HFFc6 (cell line): ENCODE data around the gene TRPC5OS. TPM values are rescaled to one million over a fixed set of nuclear protein-coding genes. Genes with fewer than 3 reads are reported as not detected.

Experiments
- DNase-seq: peaks from one replicate; pipeline ENCODE4 v3.0.0-alpha.2; 2018
- H3K27ac Mint-ChIP-seq: 2 replicates; pipeline ENCODE4 v1.8.0; 2020; ENCODE audit warnings: mild to moderate bottlenecking, mixed read lengths
- H3K27me3 Mint-ChIP-seq: 2 replicates; pipeline ENCODE4 v1.8.0; 2021; ENCODE audit warnings: mild to moderate bottlenecking, moderate library complexity, mixed read lengths; ENCODE audit not compliant: insufficient read depth
- H3K36me3 Mint-ChIP-seq: 2 replicates; pipeline ENCODE4 v1.8.0; 2021; ENCODE audit warnings: low read depth, mixed read lengths
- H3K4me1 Mint-ChIP-seq: 2 replicates; pipeline ENCODE4 v1.8.0; 2020; ENCODE audit warnings: low read depth, mixed read lengths
- H3K4me3 Mint-ChIP-seq: 2 replicates; pipeline ENCODE4 v1.8.0; 2020; ENCODE audit warnings: mild to moderate bottlenecking, moderate library complexity, mixed read lengths
- H3K9me3 Mint-ChIP-seq: 2 replicates; pipeline ENCODE4 v1.8.0; 2020; ENCODE audit warnings: mild to moderate bottlenecking, mixed read lengths
- total RNA-seq, 6 experiments: library from RNA; stranded (reverse); fragmentation: NEBNext Ultra II Directional; extraction: Animal tissue kit (Norgen Biotek cat#: 25700); gene quantifications; 2 replicates in 1 of 6; 3 replicates in 5 of 6; pipeline ENCODE4 v1.2.3, GENCODE V29; 2021
- TF ChIP-seq, protein P1 (sequence below): fragments of 200-600 bp; sonication (generic); IDR thresholded peaks from 2 replicates; pipeline ENCODE4 v1.5.0; 2021; ENCODE audit warnings: antibody characterized with exemption, mild to moderate bottlenecking

Gene TRPC5OS
- total RNA-seq, 6 experiments from 2014 or later, result not detected

DNA sequence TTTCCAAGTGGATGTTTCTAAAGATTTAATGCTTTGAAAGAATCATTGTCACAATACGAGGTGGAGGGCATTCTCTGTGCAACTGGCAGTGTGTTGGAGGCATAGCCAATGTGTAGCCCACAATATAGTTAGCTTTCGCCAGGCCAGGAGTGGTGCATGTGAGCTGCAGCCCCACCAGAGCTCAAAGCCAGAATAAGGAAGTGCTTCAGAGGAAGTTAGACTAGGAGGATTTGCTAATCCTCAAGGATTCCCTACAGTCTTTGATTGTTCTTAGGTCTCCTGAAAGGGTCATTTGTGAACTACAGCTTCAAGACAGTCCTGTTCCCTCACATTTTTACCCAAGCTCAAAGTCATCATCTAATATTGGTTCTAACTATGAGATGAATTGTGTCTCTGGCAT, 16.4 kb downstream of the TRPC5OS start:
- H3K4me3 Mint-ChIP-seq, result no peak overlapping the region
- TF ChIP-seq, protein P1, sequence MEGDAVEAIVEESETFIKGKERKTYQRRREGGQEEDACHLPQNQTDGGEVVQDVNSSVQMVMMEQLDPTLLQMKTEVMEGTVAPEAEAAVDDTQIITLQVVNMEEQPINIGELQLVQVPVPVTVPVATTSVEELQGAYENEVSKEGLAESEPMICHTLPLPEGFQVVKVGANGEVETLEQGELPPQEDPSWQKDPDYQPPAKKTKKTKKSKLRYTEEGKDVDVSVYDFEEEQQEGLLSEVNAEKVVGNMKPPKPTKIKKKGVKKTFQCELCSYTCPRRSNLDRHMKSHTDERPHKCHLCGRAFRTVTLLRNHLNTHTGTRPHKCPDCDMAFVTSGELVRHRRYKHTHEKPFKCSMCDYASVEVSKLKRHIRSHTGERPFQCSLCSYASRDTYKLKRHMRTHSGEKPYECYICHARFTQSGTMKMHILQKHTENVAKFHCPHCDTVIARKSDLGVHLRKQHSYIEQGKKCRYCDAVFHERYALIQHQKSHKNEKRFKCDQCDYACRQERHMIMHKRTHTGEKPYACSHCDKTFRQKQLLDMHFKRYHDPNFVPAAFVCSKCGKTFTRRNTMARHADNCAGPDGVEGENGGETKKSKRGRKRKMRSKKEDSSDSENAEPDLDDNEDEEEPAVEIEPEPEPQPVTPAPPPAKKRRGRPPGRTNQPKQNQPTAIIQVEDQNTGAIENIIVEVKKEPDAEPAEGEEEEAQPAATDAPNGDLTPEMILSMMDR, result no peak
- no peaks in the 10 kb centered on the region for H3K27me3 Mint-ChIP-seq
- H3K27ac Mint-ChIP-seq, result no peak overlapping the region
- H3K9me3 Mint-ChIP-seq, result peaks cover 11% of the 10 kb centered on the region
- no peaks in the 10 kb centered on the region for H3K36me3 Mint-ChIP-seq
- no peaks in the 10 kb centered on the region for H3K4me1 Mint-ChIP-seq
- DNase-seq, result no peak

DNA sequence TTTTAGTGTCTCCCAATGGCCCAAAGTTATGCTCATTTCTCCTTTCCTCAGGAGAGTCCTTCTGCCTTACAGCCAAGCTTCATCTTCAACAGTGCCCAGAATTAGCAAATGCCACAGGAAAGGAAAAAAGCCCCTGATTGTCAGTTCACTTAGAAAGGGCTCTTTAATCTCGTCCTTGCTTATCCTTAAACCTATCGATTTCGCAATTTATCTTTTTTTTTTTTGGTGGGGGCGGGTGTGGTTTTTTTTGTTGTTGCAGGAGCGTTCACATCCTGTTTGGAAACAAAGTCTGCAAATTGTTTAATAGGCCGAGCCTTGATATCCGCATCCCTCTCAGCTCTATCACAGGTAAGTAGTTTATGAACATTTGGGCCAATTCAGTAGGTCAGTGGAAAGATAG, 20.2 kb downstream of the TRPC5OS start:
- H3K27ac Mint-ChIP-seq, result no peak overlapping the region
- H3K9me3 Mint-ChIP-seq, result peaks cover 4% of the 10 kb centered on the region; the same call in 1 of the 2 replicates
- TF ChIP-seq, protein P1, result no peak
- DNase-seq, result no peak
- H3K4me1 Mint-ChIP-seq, result no peaks in the 10 kb centered on the region
- no peaks in the 10 kb centered on the region for H3K36me3 Mint-ChIP-seq
- H3K27me3 Mint-ChIP-seq, result no peaks in the 10 kb centered on the region
- no peak overlapping the region for H3K4me3 Mint-ChIP-seq

DNA sequence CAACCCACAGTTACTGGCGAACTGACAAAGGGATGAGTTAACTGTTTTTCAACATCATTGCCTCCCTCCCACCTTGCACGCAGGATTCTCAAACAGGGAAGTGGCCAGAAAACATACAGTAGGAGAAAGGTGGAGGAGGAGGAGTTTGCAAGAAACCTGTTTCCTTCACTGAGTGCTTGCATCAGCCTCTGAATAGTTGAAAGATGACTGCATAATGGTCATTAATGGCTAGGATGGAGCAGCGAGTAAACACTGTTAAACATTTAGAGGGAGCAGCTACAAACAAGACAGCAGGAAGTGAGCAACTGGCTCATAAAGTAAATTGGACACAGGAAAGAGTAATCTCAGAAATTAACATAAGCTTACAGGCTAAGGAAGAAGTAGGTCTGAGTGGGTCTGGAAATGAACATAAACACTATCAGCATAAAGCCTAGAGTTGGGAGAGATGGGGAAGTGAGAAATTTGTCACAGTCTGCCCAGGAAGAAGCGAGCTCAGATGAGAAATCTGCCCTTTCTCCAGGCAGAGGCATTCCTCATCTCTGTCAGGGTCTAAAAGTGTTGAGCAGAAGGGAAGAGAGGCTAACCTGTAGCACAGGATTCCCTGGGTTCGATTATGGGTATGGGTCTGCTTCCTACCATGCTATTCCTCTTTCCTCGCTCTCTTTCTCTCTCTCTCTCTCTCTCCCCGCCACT, 38.6 kb downstream of the TRPC5OS start:
- no peak overlapping the region for H3K4me3 Mint-ChIP-seq
- TF ChIP-seq, protein P1, result no peak
- no peak for DNase-seq
- H3K4me1 Mint-ChIP-seq, result no peaks in the 10 kb centered on the region
- H3K27ac Mint-ChIP-seq, result no peak overlapping the region
- peaks cover 20% of the 10 kb centered on the region for H3K9me3 Mint-ChIP-seq
- peaks cover 4% of the 10 kb centered on the region; the same call in 1 of the 2 replicates for H3K36me3 Mint-ChIP-seq
- H3K27me3 Mint-ChIP-seq, result no peaks in the 10 kb centered on the region

DNA sequence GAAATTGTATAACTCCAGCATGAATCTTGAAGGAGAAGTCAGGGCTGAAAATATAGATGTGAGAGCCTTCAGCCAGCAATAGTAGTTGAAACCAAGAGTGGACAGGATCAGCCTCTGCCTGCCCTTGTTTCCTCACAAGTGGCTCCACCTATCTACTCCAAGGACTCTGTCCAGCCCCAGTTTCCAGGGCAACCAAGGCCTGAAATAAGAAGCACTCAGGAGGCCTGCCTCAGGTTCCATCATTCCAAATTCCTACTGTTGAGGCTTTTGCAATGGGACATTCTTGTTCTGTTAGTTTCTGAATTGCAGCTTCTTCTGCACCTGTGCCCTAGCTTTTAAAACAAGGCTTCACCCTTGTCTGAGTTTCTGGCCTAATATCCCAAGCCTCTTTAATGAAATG, 41.6 kb downstream of the TRPC5OS start:
- H3K9me3 Mint-ChIP-seq, result peaks cover 21% of the 10 kb centered on the region
- TF ChIP-seq, protein P1, result no peak
- no peaks in the 10 kb centered on the region for H3K4me1 Mint-ChIP-seq
- no peak for DNase-seq
- peaks cover 4% of the 10 kb centered on the region; the same call in 1 of the 2 replicates for H3K36me3 Mint-ChIP-seq
- no peak overlapping the region for H3K27ac Mint-ChIP-seq
- H3K27me3 Mint-ChIP-seq, result no peaks in the 10 kb centered on the region
- no peak overlapping the region for H3K4me3 Mint-ChIP-seq

DNA sequence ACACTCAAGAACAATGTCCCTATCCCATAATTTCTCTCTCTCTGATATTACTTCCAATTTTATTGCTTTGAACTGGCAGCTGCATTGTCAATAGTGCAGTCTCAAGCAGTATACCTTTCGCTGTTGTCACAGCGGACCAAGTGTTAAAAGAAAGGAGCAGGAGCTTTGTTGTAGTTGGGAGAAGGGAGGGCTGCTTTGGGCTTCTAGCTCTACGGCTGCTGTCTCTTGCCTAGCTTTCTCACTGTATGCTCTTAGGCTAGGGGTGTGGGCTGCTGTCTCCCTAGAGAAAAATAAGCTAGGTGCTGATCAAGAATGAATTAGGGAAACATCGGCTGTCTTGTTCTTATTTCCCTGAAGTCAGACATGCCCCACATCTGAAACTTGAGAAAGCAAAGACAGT, 52.5 kb downstream of the TRPC5OS start:
- DNase-seq, result no peak
- TF ChIP-seq, protein P1, result no peak
- no peak overlapping the region for H3K4me3 Mint-ChIP-seq
- H3K27ac Mint-ChIP-seq, result no peak overlapping the region
- H3K4me1 Mint-ChIP-seq, result no peaks in the 10 kb centered on the region
- H3K36me3 Mint-ChIP-seq, result no peaks in the 10 kb centered on the region
- H3K27me3 Mint-ChIP-seq, result no peaks in the 10 kb centered on the region
- peaks cover 3% of the 10 kb centered on the region for H3K9me3 Mint-ChIP-seq

Other genes starting within 250 kb of the TRPC5OS start
- gene ALG13, start 195.0 kb upstream of the TRPC5OS start, total RNA-seq, result 10 to 100 TPM; 21.7 to 30.2 (median 26.5) TPM
- gene TRPC5, start 206.6 kb downstream of the TRPC5OS start, total RNA-seq, result not detected
- not detected for gene RTL4, start 206.8 kb downstream of the TRPC5OS start, total RNA-seq